HepG2 (cell line): Measurements from ENCODE around the gene ZNF385B.

Source experiments
- GTF3A ChIP-seq: sonication (generic); formaldehyde crosslinking; conservative IDR thresholded peaks from 2 replicates; pipeline ENCODE4 v1.4.0; 2020; ENCODE audit warnings: mild to moderate bottlenecking, missing genetic modification reagents
- NFIC ChIP-seq: IDR thresholded peaks from 2 replicates; pipeline ENCODE4 v1.6.1; 2012; ENCODE audit warnings: mild to moderate bottlenecking, low read length, inconsistent platforms
- POLR2AphosphoS5 ChIP-seq: IDR thresholded peaks from 2 replicates; pipeline ENCODE4 v1.6.1; 2012; ENCODE audit warnings: low read depth, low read length
- RELA ChIP-seq: sonication (generic); formaldehyde crosslinking; IDR thresholded peaks from 2 replicates; pipeline ENCODE4 v1.4.0; 2020; ENCODE audit warnings: missing genetic modification reagents
- SMC3 ChIP-seq: IDR thresholded peaks from 2 replicates; pipeline ENCODE4 v1.6.1; 2011; ENCODE audit warnings: low read length, improper control_type of control experiment
- TP53 ChIP-seq: sonication (generic); formaldehyde crosslinking; conservative IDR thresholded peaks from 2 replicates; pipeline ENCODE4 v1.4.0; 2020; ENCODE audit warnings: missing genetic modification reagents
- ZNF841 ChIP-seq: sonication (generic); formaldehyde crosslinking; IDR thresholded peaks from 2 replicates; pipeline ENCODE4 v1.8.1; 2023; ENCODE audit warnings: missing genetic modification reagents, borderline replicate concordance

DNA sequence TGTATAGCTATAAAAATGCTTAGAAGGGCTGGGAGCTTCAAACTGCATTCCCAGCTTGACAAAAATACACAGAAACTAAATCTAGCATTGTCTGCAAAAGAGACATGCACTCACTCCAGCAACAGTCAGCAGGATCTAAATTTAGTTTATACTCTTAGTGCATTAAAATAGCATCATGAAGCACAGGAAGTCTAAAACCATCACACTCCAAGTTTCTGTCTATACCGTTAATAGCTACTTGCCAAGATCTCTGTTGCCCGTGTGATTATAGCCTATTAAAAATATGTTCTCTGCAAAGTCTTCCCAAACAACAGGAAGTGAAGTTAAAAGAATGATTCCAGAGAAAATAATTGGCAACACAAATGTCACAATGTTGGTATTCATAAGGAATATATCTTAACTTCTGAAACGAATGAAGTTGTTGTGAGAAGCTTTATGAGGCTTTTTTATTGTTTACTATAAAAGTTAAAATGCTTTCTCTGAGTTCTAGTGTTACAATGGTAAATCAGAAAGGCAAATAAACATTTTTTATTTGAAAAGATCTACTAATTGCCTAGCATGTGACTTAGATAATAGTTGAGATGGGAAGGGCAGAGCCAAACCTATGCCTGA, 184.2 kb downstream of the ZNF385B start:
- TF ChIP-seq TP53 (CRISPR knock-in tag) (no peak), NFIC (no peak), RELA (CRISPR knock-in tag) (no peak), ZNF841 (CRISPR knock-in tag) (no peak), GTF3A (CRISPR knock-in tag) (no peak), SMC3 (no peak), POLR2AphosphoS5 (no peak)
